ENCODE measurements around the gene SPC25.

DNA sequence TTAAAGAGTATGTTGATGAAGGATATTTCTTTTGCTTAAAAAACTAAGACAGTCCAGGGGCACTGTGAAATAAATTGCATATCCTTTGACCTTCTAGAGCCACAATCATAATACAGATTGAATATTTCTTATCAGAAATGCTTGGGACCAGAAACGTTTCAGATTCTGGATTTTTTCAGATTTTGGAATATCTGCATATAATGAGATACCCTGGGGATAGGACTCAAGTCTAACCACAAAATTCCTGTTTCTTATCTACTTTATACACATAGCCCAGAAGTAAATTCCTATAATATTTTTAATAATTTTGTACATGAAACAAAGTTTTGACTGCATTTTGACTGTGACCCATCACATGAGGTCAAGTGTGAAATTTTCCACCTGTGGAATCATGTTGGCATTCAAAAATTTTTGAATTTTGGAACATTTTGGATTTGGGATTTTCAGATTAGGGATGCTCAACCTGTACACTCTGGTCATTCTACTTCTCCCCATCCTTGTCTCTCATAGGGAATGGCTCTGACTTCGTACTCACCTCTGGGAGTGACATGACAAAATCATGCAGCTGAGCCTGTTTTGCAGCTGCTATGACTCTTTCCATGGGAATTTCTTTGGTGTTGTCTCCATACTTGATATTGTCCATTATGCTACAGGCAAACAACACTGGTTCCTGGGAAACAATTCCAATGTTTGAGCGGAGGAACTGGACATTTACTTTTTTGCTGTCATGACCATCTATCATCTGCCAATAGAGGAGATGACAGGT lies 36.6 kb upstream of the SPC25 start:
- TF ChIP-seq, protein P1, sequence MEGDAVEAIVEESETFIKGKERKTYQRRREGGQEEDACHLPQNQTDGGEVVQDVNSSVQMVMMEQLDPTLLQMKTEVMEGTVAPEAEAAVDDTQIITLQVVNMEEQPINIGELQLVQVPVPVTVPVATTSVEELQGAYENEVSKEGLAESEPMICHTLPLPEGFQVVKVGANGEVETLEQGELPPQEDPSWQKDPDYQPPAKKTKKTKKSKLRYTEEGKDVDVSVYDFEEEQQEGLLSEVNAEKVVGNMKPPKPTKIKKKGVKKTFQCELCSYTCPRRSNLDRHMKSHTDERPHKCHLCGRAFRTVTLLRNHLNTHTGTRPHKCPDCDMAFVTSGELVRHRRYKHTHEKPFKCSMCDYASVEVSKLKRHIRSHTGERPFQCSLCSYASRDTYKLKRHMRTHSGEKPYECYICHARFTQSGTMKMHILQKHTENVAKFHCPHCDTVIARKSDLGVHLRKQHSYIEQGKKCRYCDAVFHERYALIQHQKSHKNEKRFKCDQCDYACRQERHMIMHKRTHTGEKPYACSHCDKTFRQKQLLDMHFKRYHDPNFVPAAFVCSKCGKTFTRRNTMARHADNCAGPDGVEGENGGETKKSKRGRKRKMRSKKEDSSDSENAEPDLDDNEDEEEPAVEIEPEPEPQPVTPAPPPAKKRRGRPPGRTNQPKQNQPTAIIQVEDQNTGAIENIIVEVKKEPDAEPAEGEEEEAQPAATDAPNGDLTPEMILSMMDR (optimal IDR thresholded peaks at IDR 0.05 in 1 of 3, IDR thresholded peaks at IDR 0.05 in 1 of 3, conservative IDR thresholded peaks at IDR 0.05 in 1 of 3; ENCODE audit: extremely low read depth in 1 of 3, insufficient read depth in 2 of 3, low read length in 3 of 3), result no peak
- no peak for TF ChIP-seq EZH2 (IDR thresholded peaks at IDR 0.05; ENCODE audit: low read length)
